ENCODE measurements around the gene LCK.
A peak's percentile ranks its signal among the peaks of the same experiment; 100 is the strongest.

Gene LCK

DNA sequence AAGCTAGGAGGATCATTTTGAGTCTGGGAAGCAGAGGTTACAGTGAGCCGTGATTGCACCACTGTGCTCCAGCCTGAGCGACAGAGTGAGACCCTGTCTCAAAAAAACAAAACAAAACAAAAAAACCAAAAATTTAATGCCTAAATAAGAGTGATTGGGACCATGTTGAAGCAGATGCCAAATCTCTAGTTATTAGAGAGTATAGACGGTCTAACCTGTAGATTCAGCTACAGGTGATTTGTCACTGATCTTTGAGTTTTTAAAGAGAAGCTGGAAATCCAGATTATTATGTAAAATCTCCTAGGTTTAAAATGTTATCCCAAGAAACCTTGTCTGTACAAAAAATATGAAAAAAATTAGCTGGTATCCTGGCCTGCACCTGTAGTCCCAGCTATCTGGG lies 52.3 kb downstream of the LCK start (continued):
- TF ChIP-seq, protein P1, sequence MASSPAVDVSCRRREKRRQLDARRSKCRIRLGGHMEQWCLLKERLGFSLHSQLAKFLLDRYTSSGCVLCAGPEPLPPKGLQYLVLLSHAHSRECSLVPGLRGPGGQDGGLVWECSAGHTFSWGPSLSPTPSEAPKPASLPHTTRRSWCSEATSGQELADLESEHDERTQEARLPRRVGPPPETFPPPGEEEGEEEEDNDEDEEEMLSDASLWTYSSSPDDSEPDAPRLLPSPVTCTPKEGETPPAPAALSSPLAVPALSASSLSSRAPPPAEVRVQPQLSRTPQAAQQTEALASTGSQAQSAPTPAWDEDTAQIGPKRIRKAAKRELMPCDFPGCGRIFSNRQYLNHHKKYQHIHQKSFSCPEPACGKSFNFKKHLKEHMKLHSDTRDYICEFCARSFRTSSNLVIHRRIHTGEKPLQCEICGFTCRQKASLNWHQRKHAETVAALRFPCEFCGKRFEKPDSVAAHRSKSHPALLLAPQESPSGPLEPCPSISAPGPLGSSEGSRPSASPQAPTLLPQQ (tag by site-specific recombination; IDR thresholded peaks at IDR 0.05), result no peak
- peak; percentile 85 for TF ChIP-seq SCRT2 (tag by site-specific recombination; IDR thresholded peaks at IDR 0.05)

GRCh38 chr1:32303997-32304622 lies 53.0 kb downstream of the LCK start:
- TF ChIP-seq ZNF544 (tag by site-specific recombination; IDR thresholded peaks at IDR 0.05) (no peak), ZNF571 (tag by site-specific recombination; IDR thresholded peaks at IDR 0.05) (no peak), ZNF433 (tag by site-specific recombination; IDR thresholded peaks at IDR 0.05; ENCODE audit: low read depth) (no peak), KLF7 (tag by site-specific recombination; IDR thresholded peaks at IDR 0.05; ENCODE audit: borderline replicate concordance) (no peak), ZIC2 (tag by site-specific recombination; IDR thresholded peaks at IDR 0.05) (no peak), ZNF76 (tag by site-specific recombination; IDR thresholded peaks at IDR 0.05; ENCODE audit: borderline replicate concordance, low read depth) (no peak), ZNF777 (tag by site-specific recombination; IDR thresholded peaks at IDR 0.05; ENCODE audit: borderline replicate concordance) (no peak), KLF8 (tag by site-specific recombination; IDR thresholded peaks at IDR 0.05) (no peak), ZNF837 (tag by site-specific recombination; IDR thresholded peaks at IDR 0.05) (no peak), ZBTB26 (tag by site-specific recombination; optimal IDR thresholded peaks at IDR 0.05) (no peak), ZNF585B (tag by site-specific recombination; IDR thresholded peaks at IDR 0.05) (no peak), BCL11B (tag by site-specific recombination; IDR thresholded peaks at IDR 0.05; ENCODE audit: low read depth) (no peak), ZNF701 (tag by site-specific recombination; IDR thresholded peaks at IDR 0.05) (no peak), ATF2 (tag by site-specific recombination; IDR thresholded peaks at IDR 0.05; ENCODE audit: low read depth) (no peak), ZNF423 (tag by site-specific recombination; IDR thresholded peaks at IDR 0.05) (no peak), ZNF785 (tag by site-specific recombination; IDR thresholded peaks at IDR 0.05) (no peak), ZEB2 (tag by site-specific recombination; IDR thresholded peaks at IDR 0.05) (no peak), ZBTB8A (tag by site-specific recombination; IDR thresholded peaks at IDR 0.05) (no peak)
- TF ChIP-seq, protein P1 (tag by site-specific recombination; IDR thresholded peaks at IDR 0.05), result no peak
- TF ChIP-seq, protein P2, sequence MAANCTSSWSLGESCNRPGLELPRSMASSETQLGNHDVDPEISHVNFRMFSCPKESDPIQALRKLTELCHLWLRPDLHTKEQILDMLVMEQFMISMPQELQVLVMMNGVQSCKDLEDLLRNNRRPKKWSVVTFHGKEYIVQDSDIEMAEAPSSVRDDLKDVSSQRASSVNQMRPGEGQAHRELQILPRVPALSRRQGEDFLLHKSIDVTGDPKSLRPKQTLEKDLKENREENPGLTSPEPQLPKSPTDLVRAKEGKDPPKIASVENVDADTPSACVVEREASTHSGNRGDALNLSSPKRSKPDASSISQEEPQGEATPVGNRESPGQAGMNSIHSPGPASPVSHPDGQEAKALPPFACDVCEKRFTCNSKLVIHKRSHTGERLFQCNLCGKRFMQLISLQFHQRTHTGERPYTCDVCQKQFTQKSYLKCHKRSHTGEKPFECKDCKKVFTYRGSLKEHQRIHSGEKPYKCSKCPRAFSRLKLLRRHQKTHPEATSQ (tag by site-specific recombination; IDR thresholded peaks at IDR 0.05), result no peak
- POLR2A ChIA-PET, result interaction anchor here (1.1 kb wide), 1 partner anchor 28 kb away, joined by 4 read pairs; no protein-coding TSS in a partner anchor
- Histone ChIP-seq H3K4me3 (ENCODE audit: low read depth, low read length) (no peak overlapping the region), H3K4me1 (ENCODE audit: control insufficient read depth, insufficient read depth, low read length) (no peaks in the 10 kb centered on the region), H3K36me3 (ENCODE audit: control insufficient read depth in 2 of 2, insufficient read depth in 1 of 2, low read length in 2 of 2) (peaks cover 31 to 67% of the 10 kb centered on the region in 2 experiments), H3K27ac (ENCODE audit: extremely low read depth, low read depth, low read length) (no peak overlapping the region), H3K9me3 (ENCODE audit: control insufficient read depth, insufficient read depth, low read depth, low read length) (no peaks in the 10 kb centered on the region)
- CTCF ChIA-PET, result interaction anchor here (0.8 to 1.9 kb wide), 4 partner anchors 8 to 56 kb away, joined by 3 to 10 read pairs (median 4); no protein-coding TSS in a partner anchor
